Keratinocyte (primary cell): Measurements from ENCODE around the gene SIPA1L3.

Experiments
- CTCF ChIP-seq, 3 experiments: IDR thresholded peaks in 1 of 3; conservative IDR thresholded peaks in 1 of 3; optimal IDR thresholded peaks in 1 of 3; 2 replicates in 2 of 3; 3 replicates in 1 of 3; pipeline versions ENCODE3 to v1.5.1; 2011; ENCODE audit warnings: low read length in 3 of 3, mild to moderate bottlenecking in 3 of 3, moderate library complexity in 2 of 3, control low read depth in 1 of 3, inconsistent platforms in 1 of 3; ENCODE audit not compliant: insufficient read depth in 2 of 3; ENCODE audit errors: extremely low read depth in 1 of 3
- EZH2 ChIP-seq: IDR thresholded peaks from one replicate; pipeline ENCODE4 v1.6.1; 2012; ENCODE audit warnings: inconsistent platforms, mild to moderate bottlenecking, low read length, moderate library complexity

- TF ChIP-seq EZH2 (no peak), CTCF (optimal IDR thresholded peaks at IDR 0.05 in 1 of 3, IDR thresholded peaks at IDR 0.05 in 1 of 3, conservative IDR thresholded peaks at IDR 0.05 in 1 of 3; ENCODE audit: extremely low read depth in 1 of 3, insufficient read depth in 2 of 3, low read length in 3 of 3) (no peak)
These were observed 286.4 kb downstream of the SIPA1L3 start for GRCh38 chr19:38193445-38193844.
